ENCODE data around the gene RARRES1.

DNA sequence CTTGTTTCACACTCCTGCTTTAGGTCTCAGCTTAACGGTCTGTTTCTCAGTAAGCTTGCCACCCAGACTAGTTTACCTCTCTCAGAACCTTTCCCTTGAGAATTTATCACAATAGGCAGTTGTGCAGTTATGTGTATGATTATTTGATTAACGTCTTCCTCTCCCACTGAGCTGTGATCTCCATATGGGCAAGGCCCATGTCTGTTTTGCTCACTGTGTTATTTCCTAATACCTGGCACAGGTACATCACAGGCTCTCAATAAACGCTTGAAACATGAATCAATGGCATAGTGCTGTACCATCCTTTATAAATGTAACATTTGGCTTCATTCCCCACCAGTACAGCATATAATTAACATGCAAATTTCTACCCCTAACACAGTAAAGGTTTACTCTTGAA lies 29.1 kb upstream of the RARRES1 start:
- TF ChIP-seq, protein P1, sequence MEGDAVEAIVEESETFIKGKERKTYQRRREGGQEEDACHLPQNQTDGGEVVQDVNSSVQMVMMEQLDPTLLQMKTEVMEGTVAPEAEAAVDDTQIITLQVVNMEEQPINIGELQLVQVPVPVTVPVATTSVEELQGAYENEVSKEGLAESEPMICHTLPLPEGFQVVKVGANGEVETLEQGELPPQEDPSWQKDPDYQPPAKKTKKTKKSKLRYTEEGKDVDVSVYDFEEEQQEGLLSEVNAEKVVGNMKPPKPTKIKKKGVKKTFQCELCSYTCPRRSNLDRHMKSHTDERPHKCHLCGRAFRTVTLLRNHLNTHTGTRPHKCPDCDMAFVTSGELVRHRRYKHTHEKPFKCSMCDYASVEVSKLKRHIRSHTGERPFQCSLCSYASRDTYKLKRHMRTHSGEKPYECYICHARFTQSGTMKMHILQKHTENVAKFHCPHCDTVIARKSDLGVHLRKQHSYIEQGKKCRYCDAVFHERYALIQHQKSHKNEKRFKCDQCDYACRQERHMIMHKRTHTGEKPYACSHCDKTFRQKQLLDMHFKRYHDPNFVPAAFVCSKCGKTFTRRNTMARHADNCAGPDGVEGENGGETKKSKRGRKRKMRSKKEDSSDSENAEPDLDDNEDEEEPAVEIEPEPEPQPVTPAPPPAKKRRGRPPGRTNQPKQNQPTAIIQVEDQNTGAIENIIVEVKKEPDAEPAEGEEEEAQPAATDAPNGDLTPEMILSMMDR (IDR thresholded peaks at IDR 0.05) = no peak
- no peak for TF ChIP-seq POLR2AphosphoS5 (IDR thresholded peaks at IDR 0.05)

Data from prostate gland (tissue), 2 donors.